VCaP (cell line): Measurements from ENCODE around the gene MGME1.

Experiments used
- H3K27ac ChIP-seq: fragments of 450-650 bp; 2 replicates; pipeline ENCODE4 v1.5.1; 2017
- CTCF ChIP-seq: fragments of 450-650 bp; conservative IDR thresholded peaks from 2 replicates; pipeline ENCODE4 v1.5.1; 2017; ENCODE audit warnings: mild to moderate bottlenecking, moderate library complexity

MGME1 gene

GRCh38 chr20:17968366-17969277, at the start of gene MGME1, which contains the start of gene SNX5:
MGME1 (plus strand) TSS chr20:17969018; CDS start chr20:17969860, 842 bp downstream.
SNX5 (minus strand) TSS chr20:17968794; CDS start chr20:17968425, 369 bp downstream.
- H3K27ac ChIP-seq = peak within 1 kb of the TSS; percentile 100
- TF ChIP-seq CTCF = no peak

GRCh38 chr20:17919149-17919548, 49.7 kb upstream of the MGME1 start:
- TF ChIP-seq CTCF = no peak
- H3K27ac ChIP-seq = no peak overlapping the region

GRCh38 chr20:17921774-17922173, 47.0 kb upstream of the MGME1 start:
- H3K27ac ChIP-seq = no peak overlapping the region
- TF ChIP-seq CTCF = no peak

- no peak overlapping the region for H3K27ac ChIP-seq
- TF ChIP-seq CTCF = no peak
Measured at GRCh38 chr20:17925141-17925939, 43.5 kb upstream of the MGME1 start.

GRCh38 chr20:17925940-17926300, 42.9 kb upstream of the MGME1 start:
- no peak for TF ChIP-seq CTCF
- no peak overlapping the region for H3K27ac ChIP-seq

GRCh38 chr20:17928211-17928611, 40.6 kb upstream of the MGME1 start:
- TF ChIP-seq CTCF = no peak
- peak overlapping the region; percentile 70 for H3K27ac ChIP-seq

- no peak for TF ChIP-seq CTCF
Measured at GRCh38 chr20:17928633-17929311, 40.0 kb upstream of the MGME1 start.

More at GRCh38 chr20:17928633-17929311, 40.0 kb upstream of the MGME1 start:
- peak overlapping the region; percentile 70 for H3K27ac ChIP-seq
